HEK293T (cell line): ENCODE results near the gene LAMC1.

Source experiments
- ARNT ChIP-seq: fragments of 450-650 bp; IDR thresholded peaks from 2 replicates; pipeline ENCODE4 v1.6.1; 2017; ENCODE audit warnings: mild to moderate bottlenecking
- BHLHE40 ChIP-seq: fragments of 450-650 bp; IDR thresholded peaks from 2 replicates; pipeline ENCODE4 v1.6.1; 2016; ENCODE audit warnings: mild to moderate bottlenecking, moderate library complexity, borderline replicate concordance
- ELF4 ChIP-seq: fragments of 450-650 bp; IDR thresholded peaks from 2 replicates; pipeline ENCODE4 v1.6.1; 2017; ENCODE audit warnings: antibody characterized with exemption
- FOXK2 ChIP-seq: fragments of 450-650 bp; IDR thresholded peaks from 2 replicates; pipeline ENCODE4 v1.6.1; 2016; ENCODE audit warnings: mild to moderate bottlenecking
- FOXM1 ChIP-seq: fragments of 450-650 bp; IDR thresholded peaks from 2 replicates; pipeline ENCODE4 v1.6.1; 2017; ENCODE audit warnings: mild to moderate bottlenecking, borderline replicate concordance
- HDGF ChIP-seq: fragments of 450-650 bp; IDR thresholded peaks from 2 replicates; pipeline ENCODE4 v1.6.1; 2017; ENCODE audit warnings: antibody characterized with exemption, borderline replicate concordance
- PKNOX1 ChIP-seq: fragments of 450-650 bp; IDR thresholded peaks from 2 replicates; pipeline ENCODE4 v1.6.1; 2016
- SP1 ChIP-seq: fragments of 450-650 bp; IDR thresholded peaks from 2 replicates; pipeline ENCODE4 v1.6.1; 2017
- TARDBP ChIP-seq: fragments of 450-650 bp; IDR thresholded peaks from 2 replicates; pipeline ENCODE4 v1.6.1; 2016

DNA sequence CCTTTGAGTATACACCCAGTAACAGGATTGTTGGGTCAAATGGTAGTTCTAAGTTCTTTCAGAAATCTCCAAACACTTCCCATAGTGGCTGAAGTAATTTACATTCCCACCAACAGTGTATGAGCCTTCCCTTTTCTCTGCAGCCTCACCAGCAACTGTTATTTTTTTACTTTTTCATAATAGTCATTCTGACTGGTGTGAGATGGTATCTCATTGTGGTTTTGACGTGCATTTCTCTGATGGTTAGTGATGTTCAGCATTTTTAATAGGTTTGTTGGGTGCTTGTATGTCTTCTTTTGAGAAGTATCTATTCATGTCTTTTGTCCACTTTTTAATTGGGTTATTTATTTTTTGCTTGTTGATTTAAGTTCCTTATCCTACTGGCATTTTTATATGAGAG is 26.4 kb upstream of the LAMC1 start:
- TF ChIP-seq SP1 (no peak), PKNOX1 (no peak), ARNT (no peak), FOXK2 (no peak), FOXM1 (no peak), ELF4 (no peak), HDGF (no peak), BHLHE40 (no peak), TARDBP (no peak)
